ENCODE results near the gene IGSF21.

DNA sequence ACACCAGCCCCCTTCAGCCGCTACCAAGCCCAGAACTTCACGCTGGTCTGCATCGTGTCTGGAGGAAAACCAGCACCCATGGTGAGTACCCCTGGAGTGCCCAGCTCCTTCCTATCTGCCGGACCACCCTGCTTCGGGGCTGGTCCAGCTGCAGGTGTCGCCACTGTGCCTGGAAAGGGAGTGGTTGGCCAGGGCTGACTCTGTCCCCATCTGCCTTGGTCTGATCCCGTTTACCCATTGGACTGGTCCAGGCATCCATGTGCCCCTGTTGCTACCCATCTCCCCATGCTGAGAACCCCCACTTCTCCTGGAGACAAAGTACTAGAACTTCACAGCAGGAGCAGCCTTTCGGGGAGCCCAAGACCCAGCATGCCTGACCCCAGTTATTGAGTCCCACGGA is 254.6 kb downstream of the IGSF21 start:
- TF ChIP-seq USF2 (IDR thresholded peaks at IDR 0.05; ENCODE audit: low read depth, low read length) (no peak), POLR2A (IDR thresholded peaks at IDR 0.05; ENCODE audit: low read depth, low read length) (no peak), RCOR1 (IDR thresholded peaks at IDR 0.05; ENCODE audit: insufficient replicate concordance, low read length) (no peak)
- TF ChIP-seq, protein P1, sequence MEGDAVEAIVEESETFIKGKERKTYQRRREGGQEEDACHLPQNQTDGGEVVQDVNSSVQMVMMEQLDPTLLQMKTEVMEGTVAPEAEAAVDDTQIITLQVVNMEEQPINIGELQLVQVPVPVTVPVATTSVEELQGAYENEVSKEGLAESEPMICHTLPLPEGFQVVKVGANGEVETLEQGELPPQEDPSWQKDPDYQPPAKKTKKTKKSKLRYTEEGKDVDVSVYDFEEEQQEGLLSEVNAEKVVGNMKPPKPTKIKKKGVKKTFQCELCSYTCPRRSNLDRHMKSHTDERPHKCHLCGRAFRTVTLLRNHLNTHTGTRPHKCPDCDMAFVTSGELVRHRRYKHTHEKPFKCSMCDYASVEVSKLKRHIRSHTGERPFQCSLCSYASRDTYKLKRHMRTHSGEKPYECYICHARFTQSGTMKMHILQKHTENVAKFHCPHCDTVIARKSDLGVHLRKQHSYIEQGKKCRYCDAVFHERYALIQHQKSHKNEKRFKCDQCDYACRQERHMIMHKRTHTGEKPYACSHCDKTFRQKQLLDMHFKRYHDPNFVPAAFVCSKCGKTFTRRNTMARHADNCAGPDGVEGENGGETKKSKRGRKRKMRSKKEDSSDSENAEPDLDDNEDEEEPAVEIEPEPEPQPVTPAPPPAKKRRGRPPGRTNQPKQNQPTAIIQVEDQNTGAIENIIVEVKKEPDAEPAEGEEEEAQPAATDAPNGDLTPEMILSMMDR (conservative IDR thresholded peaks at IDR 0.05; ENCODE audit: low read depth, low read length): no peak

All from IMR-90 (cell line).